Activated CD8-positive, alpha-beta memory T cell treated with anti-CD3 and anti-CD28 coated beads, Interleukin-2, amount 50 U/mL, for 48 hours (primary cell): ENCODE data around the gene KIAA1549.
"Not testable (repeated sequence)": the region's sequence is repeated elsewhere in the genome, so short reads cannot be mapped to it uniquely, and the experiment has no call there.

ENCODE experiments used
- DNase-seq: peaks from one replicate; pipeline ENCODE4 v3.0.0-alpha.2; 2020

Gene KIAA1549

DNA sequence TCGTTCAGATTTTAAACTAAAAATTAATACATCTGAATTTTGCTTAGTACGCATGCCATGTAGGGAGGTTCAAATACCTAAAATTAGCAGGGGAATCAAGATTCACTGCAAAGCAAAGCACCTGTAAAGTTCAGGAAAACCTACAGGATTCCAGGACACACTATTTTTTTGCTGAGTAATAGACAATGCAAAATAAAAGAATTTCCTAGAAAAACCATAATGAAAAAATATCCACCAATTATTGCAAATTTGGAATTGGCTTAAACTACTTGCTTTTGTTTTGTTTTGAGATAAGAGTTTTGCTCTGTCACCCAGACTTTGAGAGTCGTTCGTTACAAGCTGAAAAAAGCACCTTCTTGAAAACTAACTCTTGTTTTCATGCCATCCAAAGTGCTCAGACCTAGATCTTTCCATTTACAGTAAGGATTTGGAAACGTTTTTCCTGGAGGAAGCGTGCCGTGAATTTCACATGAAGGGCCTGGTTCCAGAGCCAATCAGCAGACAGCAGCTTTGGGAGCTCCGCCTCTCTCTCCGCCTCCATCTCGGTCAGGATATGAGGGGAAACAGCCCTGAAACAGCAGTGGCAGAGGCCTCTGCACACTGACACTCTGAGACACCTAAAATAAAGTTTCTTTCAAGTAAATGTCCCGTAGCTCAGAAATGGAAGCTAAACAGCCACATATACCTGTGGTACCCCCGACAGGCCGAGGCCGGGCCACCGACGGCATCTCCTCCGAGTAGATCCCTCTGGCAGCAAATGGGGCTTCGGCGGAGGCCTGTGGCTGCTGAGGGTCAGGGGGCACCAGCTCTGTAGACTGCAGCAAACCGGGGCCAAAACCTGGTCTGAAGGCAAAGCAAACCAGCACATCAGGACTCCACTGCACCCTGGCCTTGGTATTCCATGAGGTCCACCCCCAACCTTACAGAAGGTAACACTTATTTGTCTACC is 137.3 kb downstream of the KIAA1549 start:
- no peak for DNase-seq

DNA sequence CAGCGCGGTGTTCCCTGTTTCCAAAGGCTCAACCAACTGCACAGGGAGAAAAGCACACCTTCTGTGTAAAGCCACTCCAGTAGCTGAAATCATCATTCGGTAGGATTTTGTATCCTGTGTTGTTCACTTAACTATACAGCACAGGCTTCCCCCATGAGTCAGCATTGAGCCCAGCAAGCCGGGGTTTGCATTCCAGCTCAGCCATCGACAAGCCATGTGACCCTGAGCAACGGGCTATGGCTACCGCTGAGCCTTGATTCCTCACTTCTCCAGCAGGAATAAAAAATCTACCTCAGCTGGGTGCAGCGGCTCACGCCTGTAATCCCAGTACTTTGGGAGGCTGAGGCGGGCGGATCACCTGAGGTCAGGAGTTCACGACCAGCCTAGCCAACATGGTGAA is 139.1 kb downstream of the KIAA1549 start:
- no peak for DNase-seq

DNA sequence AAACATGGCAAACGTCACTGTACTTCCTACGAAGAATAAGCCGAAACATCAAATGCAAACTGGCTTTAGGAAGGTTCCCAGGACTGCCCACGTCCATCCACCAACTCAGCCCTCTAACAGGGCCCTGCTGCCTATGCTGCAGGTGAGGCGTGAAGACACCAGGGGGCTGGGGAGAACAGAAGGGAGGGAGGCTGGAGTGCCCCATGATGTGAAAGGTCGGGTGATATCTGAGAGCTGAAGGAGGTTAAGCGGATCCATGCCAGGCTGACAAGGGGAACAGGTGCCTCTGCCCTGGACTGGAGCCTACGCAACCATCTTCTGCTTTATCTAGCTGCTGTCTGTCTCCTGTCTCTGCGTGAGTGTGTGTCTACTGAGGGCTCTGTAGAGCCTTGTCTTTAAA is 143.0 kb downstream of the KIAA1549 start:
- DNase-seq, result no peak

DNA sequence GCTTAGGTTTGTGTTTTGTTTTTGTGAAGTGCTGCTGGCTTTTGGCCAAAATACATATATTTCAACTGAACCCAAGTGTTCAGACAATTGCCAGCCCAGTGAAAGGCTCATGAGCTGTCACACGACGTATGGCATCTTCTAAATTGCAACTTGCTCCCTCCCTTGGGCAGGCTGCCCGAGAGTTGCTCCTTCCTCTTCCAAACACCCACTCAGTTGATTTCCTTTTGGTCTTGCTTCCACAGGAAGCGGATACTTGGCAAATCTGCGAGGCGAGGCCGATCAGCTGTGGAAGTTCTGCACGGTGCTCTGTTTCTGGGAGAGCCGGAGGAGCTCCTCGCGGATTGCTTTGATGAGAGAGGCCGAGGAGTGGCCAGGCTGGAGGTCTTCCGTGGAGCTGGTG is 143.6 kb downstream of the KIAA1549 start:
- no peak for DNase-seq

DNA sequence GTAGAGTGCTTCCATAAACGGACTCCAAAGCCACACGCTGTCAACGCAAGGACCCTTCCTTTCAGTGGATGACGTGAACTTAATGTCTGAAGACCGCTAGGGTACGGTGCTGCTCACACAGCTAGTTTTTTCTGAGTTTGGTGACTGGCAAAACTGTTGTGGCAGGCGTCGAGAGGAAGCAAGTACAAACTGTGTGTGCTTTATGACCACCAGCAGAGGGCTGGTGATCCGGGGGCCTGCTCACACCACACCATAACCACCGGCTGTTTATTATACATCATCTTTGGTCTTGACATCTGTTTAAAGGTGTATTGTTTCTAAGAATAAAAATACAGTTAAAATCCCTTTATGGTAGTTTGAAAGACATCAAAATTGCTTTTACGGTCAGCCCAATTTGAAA is 146.1 kb downstream of the KIAA1549 start:
- no peak for DNase-seq

DNA sequence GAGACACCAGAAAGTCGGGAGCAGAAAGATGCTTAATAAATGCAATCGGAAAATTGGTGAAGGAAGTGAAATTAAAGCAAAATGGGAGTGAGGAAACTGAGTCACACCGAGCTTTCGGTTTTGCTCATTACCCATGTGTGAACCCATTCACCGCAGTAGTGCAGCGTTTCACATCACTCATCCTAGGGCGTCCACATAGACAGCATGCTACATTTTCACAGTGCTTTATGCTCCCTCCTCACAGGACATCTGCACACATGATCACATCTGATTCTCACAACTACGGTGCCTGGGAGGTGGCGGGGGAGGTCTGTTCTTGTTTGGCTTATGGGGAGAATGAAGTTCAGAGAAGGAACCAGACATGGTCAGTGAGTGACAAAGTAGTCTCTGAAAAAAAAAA is 146.6 kb downstream of the KIAA1549 start:
- DNase-seq, result no peak

DNA sequence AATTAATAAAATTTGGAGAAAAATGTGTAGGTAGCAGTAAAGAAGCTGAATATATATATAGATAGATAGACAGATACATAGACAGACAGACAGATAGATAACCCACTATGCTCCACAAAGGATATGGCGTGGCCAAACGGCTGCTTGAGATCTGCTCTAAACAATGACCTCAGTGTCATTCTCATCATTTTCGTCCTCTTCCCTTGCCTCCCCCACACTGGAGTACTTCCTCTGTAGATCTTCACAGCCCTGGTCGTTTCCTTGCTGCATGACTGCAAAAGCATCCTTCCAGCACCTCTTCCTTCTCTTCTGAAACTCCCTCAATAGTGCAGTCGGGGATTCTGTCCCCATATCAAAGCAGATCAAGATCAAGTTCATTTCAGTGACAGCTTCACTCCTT is 147.6 kb downstream of the KIAA1549 start:
- no peak for DNase-seq

DNA sequence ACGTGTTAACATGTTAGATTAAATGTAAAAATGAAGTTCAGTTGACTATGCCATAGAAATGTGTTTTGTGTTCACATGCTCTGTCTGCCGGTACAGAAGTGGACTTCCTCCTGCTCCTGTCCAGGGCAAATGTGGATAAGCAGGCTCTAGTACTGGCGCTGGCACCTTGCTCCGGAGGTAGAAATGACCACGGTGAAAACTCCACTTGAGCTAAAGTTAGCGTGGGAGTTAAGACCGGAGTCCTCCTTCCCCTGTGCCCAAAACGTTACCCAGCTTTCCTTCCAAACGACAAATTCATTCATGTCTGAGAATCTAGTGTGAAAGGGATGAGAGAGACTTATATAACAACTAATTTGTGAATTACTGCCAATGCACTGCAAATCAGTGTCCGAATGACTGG is 148.2 kb downstream of the KIAA1549 start:
- DNase-seq, result no peak

DNA sequence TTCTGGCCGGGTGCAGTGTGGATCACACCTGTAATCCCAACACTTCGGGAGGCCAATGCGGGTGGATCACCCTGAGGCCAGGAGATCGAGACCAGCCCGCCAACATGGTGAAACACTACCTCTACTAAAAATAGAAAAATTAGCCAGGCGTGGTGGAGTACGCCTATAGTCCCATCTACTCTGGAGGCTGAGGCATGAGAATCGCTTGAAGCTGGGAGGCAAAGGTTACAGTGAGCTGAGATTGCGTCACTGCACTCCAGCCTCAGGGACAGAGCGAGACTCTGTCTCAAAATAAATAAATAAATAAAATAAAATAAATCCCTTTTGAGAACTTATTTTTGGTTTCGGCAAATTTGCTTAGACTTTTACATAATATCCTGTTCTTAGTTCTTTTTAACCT is 151.9 kb downstream of the KIAA1549 start:
- no peak for DNase-seq

DNA sequence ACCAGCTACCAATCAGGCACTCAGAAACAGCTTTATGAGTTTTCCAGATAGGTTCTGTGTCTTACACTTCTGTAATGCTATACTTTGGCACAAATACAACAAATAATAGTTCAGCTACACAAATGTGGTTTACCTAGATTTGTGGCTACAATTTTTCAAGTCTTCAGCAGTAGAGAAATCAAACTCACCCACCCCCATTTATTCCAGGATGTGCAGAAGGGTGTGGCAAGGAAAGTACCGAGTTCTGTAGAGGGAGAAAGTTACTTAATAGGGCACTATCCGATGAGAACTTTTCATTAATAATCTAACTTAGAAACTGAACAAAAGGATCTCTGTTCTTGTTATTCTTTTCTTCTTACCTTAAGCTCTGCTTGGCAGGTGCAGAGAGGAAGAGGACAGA is 152.9 kb downstream of the KIAA1549 start:
- no peak for DNase-seq

DNA sequence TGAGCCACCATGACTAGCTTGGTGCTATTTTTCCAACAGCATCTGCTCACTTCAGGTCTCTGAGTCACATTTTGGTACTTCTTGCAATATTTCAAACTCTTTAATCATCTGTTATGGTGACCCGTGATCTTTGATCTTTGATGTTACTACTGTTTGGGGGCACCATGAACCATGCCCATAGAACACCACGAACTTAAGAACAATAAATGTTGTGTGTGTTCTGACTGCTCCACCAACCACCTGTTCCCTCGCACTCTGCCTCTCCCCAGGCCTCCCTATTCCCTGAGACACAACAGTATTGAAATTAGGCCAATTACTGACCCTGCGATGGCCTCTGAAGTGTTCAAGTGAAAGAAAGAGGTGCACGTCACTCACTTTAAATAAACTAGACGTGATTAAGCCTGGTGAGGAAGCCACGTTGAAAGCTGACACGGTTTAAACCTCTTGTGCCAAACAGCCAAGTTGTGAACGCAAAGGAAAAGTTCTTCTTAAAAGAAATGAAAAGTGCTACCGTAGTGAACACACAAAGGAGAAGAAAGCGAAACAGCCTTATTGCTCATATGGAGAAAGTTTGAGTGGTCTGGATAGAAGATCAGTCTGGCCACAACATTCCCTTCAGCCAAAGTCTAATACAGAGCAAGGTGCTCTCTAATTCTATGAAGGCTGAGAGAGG is 156.0 kb downstream of the KIAA1549 start:
- no peak for DNase-seq

DNA sequence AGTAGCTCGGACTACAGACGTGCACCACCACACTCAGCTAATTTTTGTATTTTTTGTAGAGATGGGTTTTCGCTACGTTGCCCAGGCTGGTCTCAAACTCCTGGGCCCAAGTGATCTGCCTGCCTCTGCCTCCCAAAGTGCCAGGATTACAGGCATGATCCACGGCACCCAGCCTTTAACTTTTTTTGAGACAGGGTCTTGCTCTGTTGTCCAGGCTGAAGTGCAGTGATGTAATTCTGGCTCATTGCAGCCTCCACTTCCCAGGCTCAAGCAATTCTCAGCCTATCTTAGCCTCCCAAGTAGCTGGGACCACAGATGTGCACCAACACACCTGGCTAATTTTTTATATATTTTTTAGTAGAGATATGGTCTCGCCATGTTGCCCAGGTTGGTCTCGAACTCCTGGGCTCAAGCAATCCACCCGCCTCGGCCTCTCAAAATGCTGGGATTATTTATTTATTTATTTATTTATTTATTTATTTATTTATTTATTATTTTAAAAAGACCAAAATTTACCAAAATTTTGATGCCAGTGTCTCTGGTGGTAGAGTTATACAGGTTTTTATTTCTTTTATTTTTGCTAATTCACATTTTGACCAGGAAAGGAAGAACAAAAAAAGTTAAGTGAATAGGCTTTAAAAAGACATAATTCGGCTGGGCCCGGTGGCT is 158.2 kb downstream of the KIAA1549 start:
- DNase-seq, result no peak

DNA sequence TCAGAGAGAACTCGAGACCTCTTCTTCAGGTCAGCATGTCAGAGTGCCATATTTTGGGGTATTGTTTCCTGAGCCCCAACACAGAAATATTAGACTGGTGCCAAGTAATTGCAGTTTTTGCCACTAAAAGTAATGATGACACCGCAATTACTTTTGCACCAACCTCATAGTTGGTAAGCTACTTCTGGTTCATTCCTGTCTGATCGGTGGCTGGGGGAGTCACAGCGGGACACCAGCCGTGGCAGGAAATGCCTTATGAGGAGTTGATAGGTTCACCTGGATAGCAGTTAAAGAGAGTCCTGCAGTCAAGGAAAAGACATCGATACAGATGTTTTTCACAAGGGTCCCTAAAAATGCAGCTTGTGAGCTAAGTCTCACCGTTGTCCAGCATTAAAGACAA is 159.3 kb downstream of the KIAA1549 start:
- DNase-seq, result no peak

DNA sequence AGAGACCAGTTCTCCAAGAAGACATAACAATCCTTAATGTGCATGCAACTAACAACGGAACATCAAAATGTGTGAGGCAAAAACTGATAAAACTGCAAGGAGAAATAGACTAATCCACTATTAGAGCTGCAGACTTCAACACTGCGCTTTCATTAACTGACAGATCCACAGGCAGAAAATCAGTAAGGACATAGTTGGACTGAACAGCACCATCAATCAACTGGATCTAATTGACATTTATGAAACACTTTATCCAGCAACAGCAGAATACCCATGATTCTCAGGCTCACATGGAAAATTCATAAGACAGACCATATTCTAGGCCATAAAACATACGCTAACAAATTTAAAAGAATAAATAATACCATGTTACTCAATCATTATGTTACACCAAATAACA is 161.6 kb downstream of the KIAA1549 start:
- no peak for DNase-seq

DNA sequence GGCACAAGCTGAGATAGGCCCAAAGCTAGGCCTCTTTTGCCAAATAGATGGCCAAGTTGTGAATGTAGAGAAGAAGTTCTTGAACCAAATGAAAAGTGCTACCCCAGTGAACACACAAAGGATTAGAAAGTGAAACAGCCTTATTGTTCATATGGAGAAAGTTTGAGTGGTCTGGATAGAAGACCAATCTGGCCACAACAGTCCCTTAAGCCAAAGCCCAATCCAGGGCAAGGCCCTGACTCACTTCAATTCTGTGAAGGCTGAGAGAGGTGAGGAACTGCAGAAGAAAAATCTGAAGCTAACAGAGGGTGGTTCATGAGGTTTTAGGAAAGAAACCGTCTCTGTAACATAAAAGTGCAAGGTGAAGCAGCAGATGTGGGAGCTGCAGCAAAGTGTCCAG is 164.5 kb downstream of the KIAA1549 start:
- DNase-seq, result no peak

DNA sequence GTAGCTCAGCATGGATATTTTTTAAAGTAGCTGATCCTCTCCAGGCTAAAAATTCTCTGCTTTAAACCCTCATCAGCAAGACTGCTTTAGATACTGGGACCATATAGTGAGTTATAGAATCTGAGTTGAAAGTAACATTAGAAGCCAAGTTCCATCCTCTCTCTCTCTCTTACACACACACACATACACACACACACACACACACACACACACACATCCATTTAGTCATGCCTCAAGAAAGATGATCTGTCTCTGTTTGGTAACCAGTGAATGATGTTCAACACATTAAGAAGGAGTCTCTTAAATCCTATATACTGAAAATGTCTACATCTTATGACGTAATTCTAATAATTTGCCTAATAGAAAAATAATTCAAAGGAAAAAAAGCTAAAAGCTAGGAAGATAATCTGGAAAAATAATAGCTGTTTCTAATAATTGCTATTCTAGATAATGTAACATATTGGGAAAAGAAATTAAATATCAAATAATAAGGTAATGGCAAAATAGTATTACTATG is 166.3 kb downstream of the KIAA1549 start:
- DNase-seq, result no peak

DNA sequence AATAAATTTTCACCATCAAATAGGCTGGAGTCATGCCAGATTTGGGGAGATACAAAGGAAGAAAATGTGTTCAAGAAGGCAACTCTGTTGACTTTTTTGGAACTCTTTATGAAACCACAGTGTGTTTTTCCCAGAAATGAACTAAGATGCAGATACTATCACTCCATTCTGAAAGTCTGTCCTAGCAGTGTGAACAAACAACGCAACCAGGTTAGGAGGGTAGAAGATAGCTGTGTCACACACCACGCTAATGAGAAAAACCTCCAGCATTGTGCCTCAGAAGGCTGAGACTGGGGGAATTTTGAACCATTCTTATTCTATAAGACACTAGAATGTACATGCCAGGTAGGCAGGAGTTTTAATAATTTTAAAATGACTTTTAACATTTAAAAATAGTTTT is 167.2 kb downstream of the KIAA1549 start:
- no peak for DNase-seq

DNA sequence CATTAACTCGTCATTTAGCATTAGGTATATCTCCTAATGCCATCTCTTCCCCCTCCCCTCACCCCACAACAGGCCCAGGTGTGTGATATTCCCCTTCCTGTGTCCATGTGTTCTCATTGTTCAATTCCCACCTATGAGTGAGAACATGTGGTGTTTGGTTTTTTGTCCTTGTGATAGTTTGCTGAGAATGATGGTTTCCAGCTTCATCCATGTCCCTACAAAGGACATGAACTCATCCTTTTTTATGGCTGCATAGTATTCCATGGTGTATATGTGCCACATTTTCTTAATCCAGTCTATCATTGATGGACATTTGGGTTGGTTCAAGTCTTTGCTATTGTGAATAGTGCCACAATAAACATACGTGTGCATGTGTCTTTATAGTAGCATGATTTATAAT is 169.9 kb downstream of the KIAA1549 start:
- not testable (repeated sequence) for DNase-seq

DNA sequence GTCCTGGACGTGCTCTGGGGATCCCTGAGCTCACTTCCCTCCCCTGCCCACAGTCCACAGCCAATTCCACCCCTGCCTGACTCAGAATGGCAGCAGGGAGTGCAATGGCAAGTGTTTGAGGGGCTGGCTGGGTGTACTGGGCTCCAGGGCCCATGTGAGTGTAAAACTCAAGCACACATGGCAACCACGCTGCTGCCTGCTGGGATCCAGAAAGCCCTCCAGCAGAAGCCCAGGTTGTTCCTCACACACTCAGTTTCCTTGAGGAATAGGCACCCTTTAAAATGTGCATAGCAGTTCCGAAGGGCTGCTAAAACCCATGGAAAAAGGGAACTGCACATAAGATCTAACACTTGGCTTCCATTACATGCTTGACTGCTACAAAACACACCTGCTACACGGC is 171.8 kb downstream of the KIAA1549 start:
- no peak for DNase-seq

DNA sequence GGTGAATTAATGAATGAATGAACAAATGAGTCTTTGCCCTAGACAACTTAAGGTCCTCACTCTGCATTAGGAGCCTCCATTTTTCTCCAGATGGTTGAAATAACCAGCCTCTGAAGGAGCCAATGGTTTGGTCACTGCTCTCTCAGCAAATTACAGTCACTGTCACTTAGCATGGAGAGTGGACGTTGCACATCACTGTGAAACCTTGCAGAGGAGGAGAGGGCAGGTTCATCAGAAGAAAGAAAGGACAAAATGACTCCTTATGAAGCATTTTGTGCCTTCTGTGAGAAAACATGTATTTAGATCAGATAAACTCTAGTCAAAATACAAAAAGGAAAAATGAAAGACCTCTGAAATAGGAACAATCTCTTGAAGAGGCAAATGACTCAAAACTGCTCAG is 176.6 kb downstream of the KIAA1549 start:
- no peak for DNase-seq

DNA sequence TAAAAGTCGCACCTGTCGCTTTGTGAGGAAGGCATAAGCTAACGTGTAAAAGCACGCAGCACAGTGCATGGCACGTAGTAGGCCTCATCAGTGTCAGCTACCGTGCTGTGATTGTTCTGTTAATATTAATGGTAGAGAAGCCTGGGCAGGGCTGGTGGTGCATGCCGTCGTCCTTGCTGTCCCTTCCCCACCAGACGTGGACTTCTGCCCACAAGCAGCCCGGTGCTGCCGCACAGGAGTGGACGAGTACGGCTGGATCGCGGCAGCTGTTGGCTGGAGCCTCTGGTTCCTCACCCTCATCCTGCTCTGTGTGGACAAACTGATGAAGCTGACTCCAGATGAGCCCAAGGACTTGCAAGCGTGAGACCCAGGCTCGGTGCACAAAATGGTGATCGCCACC is 178.5 kb downstream of the KIAA1549 start:
- no peak for DNase-seq

DNA sequence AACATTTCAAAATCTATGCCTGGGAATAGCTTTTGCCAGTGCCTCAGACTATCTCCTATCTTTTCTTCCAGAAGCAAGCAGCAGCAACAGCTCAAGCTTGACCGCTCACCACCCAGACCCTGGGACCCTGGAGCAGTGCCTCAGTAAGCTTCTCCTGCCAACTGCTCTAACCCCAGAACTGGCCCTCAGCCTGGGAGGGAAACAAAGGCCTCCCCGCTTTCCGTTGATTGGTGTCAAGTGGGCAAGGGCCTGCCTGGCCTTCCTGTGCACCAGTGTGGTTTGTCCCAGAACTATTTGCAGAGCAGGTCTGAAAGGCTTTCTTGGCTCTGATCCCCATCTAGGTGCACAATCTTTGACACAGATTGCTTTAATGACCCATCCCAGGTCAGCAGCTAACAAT is 179.9 kb downstream of the KIAA1549 start:
- DNase-seq, result no peak

DNA sequence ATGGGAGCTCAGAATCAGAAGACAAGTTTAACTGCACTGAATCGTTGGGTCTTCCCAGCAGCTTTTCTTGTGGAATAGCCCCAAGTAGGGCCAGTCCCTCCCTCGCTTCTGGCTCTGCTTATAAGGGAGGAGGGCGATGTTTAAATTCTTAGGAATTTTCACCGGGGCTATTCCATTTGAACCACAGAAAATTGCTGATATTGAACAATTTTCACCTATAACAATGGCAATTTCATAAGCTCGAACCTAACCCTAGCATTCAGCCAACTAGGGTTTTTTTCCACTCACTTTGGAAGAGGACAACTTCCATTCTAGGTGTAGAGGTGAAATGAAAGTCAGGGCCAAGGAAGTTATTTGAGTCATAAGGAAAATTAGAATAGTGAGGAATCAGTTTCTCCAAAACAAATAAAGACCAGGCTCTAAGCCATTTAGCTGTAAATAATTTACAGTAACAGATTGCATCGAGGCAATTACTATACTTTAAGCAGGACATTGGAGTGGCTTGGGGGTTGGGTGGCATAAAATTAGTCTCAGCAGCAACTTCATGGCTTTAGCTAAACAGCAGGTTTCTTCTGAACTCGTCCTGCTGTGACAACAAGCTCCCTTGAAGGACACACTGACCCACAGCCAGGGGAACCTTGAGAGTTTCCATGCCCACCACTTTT is 181.7 kb downstream of the KIAA1549 start:
- DNase-seq, result no peak
